ENCODE results near the gene MARK3. TPM values are rescaled to one million over a fixed set of nuclear protein-coding genes. Genes with fewer than 3 reads are reported as not detected.

MARK3 gene
- polyA plus RNA-seq, 4 donors = 82.0 to 123 (median 101) TPM

DNA sequence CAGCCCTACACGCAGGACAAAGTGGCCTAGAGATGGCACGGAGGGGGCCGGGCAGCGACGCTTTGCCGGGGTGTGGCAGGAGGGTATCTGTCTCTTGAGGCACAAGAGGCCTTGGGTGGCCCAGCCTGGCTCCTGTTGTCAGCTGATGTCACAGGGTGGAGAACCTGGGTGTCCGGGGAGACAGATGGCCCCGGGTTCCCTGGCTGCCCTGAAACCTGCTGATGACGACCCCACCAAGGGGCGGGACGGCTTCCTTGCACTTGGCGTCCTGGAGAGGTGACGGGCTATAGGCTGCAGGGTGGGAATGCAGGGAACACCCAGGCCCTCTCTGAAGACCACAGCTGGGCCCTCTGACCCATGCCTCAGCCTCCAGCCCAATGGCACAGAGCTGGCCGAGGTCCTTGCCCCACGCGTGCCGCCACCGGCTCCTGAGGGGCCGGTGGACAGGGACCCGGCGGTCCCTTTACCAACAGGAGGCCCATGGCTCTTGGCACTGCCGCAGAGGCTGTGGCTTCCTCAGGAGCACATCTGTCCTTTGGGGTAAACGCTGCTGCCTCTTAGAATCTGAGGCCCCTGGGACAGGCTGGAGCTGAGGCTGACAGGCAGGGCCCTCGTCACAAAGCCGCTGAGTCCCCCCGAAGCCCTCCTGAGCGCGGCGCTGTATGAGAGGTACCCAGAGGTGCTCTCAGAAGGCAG is 160.2 kb downstream of the MARK3 start:
- no peak for DNase-seq (ENCODE audit: low read depth in 4 of 4, low spot score in 2 of 4)

DNA sequence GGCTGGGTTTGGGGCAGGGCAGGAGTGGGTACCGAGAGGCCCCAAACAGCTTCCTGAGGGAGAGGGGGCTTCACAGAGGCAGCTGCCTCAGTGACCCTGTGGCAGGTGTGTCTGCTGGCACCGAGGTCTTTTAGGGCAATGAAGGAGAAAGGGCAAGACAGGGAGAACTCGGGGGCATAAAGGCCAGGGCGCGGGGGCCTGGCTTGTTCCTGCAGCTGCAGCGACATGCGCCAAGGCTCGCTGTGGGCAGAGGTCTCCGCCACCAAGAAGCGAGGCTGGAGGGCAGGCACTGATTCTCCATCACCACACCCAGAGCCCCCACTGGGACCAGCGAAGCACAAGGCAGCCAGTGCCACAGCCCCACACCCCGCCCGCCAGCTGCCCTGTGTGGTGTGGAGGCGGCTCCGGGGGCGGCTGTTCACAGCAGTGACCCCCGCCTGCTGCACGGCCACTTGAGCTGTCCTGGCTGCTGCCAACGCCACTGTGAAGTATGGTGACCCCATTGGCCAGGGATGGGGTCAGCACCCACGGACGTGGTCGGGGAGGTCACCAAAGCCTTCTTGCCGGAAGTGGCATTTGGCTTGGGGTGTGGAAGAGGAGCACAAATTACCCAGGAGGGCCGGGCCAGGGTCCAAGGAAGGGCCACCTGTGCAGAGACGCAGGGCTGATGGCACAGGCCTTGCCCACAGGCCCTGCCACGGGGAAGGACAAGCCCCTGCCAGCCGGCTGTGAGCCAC is 160.9 kb downstream of the MARK3 start:
- DNase-seq (ENCODE audit: low read depth in 4 of 4, low spot score in 2 of 4) = no peak

DNA sequence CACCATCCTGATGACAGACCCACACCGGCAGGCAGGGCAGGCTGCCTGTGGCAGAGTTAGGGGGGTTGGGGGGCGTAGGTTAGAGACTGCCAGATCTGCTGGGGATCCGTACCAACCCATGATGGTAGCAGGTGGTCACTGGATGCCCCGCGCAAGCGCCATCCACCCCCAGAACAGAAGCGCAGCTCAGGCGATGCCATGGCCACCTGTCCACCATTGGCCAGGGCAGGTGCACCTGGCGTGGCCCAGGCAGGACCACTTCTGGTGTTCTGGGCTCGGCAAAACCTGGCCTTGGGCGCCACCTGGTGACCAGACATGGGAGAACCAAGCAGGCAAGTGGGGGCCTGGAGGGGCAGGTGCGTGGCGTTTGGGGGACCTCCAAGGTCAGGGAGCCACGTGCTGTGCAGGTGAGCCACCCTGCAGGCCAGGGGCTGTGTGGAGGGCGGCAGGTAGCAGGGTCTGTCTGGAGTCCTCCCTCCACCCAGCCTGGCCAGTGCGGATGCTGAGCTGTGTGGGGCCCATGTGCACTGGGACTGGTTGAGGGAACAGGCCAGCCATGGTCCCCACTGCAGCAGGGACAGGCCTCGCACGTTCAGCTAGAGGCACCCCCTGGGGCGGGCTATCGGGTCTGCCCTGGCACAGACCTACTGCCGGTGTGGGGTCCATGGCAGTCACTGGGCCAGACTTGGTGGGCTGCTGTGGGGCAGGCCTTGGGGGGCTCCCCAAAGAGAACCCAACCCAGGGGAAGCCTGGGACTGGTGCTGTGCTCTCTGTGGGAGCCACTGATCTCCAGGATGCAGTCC is 161.6 kb downstream of the MARK3 start:
- DNase-seq (ENCODE audit: low read depth in 4 of 4, low spot score in 2 of 4) = no peak

DNA sequence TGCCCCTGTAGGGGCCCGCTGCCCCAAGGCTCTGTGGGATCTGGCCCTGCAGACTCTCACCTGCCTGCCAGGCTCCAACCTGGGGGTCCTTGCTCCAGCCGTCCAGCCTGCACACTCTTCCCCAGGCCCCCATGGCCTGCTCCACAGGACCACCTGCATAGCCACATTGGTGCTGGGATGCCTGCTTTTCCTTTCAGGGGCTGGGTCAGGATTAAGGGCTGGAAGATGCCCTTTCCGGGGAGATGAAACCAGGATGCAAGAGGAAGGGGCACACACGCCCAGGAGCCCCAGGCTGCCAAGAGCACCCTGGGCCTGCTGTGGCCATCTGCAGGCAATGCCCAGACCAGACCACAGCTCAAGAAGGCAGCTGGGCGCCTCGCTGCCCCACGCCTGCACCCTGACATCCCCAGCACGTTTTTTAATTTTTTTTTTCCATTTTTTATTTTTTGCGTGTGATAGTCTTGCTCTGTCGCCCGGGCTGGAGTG is 162.3 kb downstream of the MARK3 start:
- DNase-seq (ENCODE audit: low read depth in 4 of 4, low spot score in 2 of 4) = no peak

DNA sequence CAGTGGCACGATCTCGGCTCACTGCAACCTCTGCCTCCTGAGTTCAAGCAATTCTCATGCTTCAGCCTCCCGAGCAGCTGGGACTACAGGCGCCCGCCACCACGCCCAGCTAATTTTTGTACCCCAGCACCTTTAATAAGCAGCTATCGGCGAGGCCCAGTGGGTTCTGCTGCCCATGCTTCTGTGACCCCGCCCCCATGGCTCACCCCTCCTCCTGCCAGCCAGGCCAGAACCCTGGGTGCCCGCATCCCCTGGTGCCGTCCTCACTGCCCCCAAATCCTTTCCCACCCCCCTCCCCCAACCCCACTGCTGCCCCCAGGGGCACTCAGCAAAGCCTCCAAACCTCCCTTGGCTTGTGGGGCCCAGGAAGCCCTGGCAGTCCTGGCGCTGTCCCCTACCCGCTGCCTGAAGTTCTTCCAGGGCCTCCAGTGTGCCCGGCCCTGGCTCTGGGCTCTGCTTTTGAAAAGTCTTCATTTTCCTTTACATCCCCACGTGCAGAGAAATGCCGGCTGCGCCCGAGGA is 162.8 kb downstream of the MARK3 start:
- no peak for DNase-seq (ENCODE audit: low read depth in 4 of 4, low spot score in 2 of 4)

DNA sequence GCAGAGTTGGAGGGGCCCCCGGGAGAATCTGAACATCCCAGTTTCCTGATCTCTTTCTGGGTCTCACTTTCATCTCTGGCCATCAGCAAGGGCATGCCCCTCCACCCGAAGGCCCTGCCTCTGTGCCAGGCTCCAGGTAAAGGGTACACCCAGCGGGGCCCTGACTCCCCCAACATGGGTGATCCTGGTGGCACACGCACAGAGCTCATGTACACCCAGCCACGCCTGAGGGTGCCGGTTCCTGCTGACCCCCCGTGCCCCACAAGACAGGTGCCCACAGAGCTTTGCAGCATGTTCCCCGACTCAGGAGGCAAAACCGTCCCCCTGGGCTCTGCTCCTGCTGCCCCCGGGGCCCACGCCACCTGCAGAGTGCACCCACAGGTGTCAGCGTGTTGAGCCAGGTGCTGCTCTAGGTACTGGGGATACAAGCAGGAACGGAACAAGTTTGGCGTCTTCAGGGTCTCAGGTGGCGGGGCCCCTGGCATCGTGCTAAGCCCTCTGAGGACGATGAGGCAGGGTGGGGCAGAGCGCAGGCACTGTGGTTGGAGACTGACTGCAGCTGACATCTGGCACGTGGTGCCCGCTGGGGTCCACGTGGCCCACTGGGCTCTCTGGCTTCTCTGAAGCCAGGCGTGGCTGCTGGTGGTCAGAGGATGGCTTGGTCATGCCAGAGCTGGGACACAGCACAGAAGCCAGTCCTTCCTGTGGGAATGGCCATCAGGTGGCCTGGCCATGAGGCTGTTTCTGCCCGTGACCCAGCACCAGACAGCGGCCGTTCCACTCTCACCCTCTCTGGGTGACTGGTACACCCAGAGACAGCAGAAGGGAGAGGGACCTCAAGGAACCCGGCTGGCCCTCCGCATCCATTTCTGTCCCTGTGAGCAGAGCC is 163.5 kb downstream of the MARK3 start:
- no peak for DNase-seq (ENCODE audit: low read depth in 4 of 4, low spot score in 2 of 4)

- no peak for DNase-seq (ENCODE audit: low read depth in 4 of 4, low spot score in 2 of 4)
Measured at GRCh38 chr14:103549361-103550311, 164.4 kb downstream of the MARK3 start.

DNA sequence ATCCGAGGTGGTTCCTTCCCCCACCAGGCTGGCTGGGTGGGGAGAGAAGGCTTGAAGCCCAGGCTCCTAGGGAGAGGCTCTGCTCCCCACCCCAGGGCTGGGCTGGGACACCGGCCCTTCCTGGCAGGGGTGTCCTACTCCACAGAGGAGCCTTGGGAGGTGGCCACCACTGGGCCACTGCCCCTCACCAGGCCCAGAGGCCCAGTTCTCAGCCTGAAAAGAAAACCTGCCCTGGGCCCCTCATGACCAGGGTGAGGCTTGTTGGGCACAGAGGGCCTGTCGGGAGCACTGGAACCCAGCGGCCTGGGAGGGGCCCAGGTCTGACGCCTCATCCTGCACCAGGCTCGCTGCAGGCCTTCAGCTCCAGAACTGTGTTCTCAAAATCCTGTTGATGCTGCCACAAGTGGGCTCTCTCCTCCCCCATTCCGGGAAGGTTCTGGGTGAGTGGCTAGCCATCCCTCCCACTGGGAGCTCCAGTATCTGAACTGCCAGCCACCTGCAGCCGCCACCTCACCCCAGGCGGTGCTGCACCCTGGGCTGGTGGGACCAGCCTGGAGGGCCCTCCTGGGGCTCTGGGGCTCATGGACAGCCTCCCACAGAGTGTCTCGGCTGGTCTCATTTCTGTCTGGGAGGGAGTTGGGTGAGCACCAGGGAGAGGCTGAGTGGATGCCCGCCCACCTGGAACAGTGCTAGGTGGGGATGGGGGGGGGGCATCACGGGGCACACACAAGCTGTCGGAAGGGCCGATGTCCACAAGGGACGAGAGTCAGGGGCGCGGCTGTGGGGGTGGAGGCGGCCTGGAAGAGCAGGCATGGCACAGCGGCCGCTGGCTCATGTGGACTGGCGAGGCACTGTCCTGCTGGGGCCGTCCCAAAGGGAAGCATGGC is 165.5 kb downstream of the MARK3 start:
- peak in 1 of 4 donors; percentile 69 for DNase-seq (ENCODE audit: low read depth in 4 of 4, low spot score in 2 of 4)

GRCh38 chr14:103551338-103551762 is 166.1 kb downstream of the MARK3 start:
- DNase-seq (ENCODE audit: low read depth in 4 of 4, low spot score in 2 of 4) = no peak

DNA sequence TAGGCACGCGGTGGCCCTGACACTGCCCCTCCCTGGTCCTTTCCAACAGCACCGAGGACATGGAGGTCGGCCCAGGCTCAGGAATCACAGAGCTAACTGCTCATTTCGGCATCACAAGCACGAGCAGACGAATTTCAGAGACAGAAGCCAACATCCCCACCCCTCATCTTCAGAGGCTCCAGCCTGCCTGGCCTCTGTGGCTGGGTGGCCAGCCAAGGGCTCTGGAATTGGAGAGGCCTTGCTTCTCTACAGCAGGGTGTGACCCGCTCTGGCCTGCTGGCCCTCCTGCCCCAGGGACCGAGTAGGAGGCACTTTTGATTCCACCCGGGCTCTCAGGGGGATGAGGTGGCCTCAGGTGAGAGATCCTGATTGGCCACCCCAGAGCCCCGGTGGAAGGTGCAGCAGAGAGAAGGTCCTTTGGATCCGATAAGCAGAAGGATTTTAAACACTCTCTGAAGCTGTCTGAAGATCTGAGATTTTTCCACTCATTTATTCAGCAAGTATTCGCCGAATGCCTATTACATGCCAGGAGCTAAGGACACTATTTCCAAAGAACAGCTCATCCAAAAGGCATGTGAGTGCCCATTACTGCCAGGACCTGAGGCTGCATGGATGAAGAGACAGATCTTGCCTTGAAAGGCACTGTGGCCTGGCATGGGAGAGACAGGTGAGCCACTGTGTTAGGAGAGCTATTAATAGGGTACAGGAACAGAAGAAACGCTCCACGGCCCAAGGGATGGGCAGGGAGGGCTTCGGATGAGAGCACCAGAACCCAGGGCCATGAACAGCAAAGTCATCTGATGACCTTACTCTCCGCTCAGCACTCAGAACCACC is 167.0 kb downstream of the MARK3 start:
- DNase-seq (ENCODE audit: low read depth in 4 of 4, low spot score in 2 of 4) = no peak

GRCh38 chr14:103552846-103553210 is 167.6 kb downstream of the MARK3 start:
- no peak for DNase-seq (ENCODE audit: low read depth in 4 of 4, low spot score in 2 of 4)

Other genes with a start within 250 kb of the MARK3 start
- gene EIF5, start 51.2 kb upstream of the MARK3 start, polyA plus RNA-seq (ENCODE audit: insufficient read length in 4 of 4) = 100 to 1,000 TPM; 228 to 261 (median 241) TPM
- 100 to 1,000 TPM; 124 to 203 (median 154) TPM for gene CKB, start 137.4 kb downstream of the MARK3 start, polyA plus RNA-seq (ENCODE audit: insufficient read length in 4 of 4)
- 1 to 10 TPM; 6.0 to 9.8 (median 8.8) TPM for gene TRMT61A, start 143.8 kb downstream of the MARK3 start, polyA plus RNA-seq (ENCODE audit: insufficient read length in 4 of 4)
- gene BAG5, start 177.2 kb downstream of the MARK3 start, polyA plus RNA-seq (ENCODE audit: insufficient read length in 4 of 4) = 10 to 100 TPM; 26.6 to 31.4 (median 30.6) TPM
- gene COA8, start 177.5 kb downstream of the MARK3 start, polyA plus RNA-seq (ENCODE audit: insufficient read length in 4 of 4) = 10 to 100 TPM; 39.1 to 48.1 (median 44.2) TPM
- gene KLC1, start 243.8 kb downstream of the MARK3 start, polyA plus RNA-seq (ENCODE audit: insufficient read length in 4 of 4) = 100 to 1,000 TPM in 2 of 4 donors, 10 to 100 TPM in 2; 90.1 to 162 (median 126) TPM

Data from left renal cortex interstitium (tissue), 4 donors.